ENCODE results near the gene WDSUB1. TPM values are rescaled to one million over a fixed set of nuclear protein-coding genes. Genes with fewer than 3 reads are reported as not detected.

Gene WDSUB1
- total RNA-seq, 4 donors from 2014 or later, result 4.3 to 9.3 (median 5.3) TPM

DNA sequence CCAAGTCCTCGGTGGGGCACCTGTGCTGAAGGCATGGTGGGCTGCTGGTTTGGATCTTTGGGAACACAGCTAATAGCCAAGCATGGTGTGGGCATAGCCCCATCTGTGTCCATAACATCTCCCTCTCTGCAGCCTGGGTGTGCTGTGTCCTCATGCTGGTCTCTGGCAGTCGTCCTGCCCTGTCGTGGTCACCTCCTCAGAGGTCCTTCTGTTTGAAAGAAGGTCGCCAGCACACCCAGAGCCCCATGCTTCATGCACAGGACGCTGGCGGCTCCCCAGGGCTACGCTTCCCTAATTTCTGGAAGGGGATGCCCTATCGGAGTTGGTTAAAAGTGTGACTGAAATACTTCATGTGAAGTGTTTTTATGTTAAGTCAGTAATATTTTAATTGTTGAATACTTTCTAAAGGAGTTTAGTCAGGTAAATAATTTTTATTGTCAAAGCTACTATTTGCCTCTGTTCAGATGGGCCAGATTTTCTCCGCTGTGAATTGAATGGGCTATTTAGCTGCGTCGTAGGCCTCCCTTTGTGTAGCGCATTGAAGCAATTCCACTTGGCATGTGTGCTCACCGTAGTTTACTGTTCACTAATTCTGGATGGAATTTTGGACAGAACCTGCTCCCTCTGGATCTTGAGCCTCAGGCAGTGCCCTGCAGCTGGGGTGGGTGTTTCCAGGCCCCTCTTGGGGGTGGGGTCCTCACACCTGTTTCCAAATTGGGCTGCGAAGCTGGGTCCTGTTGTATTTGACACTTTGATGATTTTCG, 81.9 kb downstream of the WDSUB1 start:
- no peak for ATAC-seq (ENCODE audit: low FRiP score)
- TF ChIP-seq CTCF (IDR thresholded peaks at IDR 0.05), result no peak
- no peak for DNase-seq (ENCODE audit: low spot score)

DNA sequence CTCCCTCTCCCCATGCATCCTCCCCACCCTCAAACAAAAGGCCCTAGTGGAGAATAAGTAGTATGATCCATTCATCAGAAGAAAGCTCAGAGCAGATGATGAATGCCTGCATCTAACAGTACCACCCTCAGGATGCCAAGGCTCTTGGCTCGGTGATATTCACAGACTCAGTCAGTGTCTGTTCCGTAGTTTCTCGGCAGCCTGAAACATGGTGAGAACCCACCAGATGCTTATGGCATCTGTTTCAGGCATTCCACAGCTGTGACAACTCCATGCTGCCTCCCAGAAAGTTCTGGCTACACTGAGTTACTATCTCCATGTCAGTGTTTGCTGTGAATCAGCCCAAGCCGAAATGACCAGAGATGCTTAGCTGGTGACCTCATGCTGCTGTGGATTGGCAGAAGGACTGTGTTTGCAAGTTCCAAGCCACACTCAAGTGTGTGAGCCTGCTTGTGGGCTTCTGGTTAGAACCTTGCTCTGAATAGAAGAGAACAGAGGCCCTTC, 83.9 kb downstream of the WDSUB1 start:
- TF ChIP-seq CTCF (IDR thresholded peaks at IDR 0.05), result no peak
- DNase-seq (ENCODE audit: low spot score), result no peak
- peak; percentile 46 for ATAC-seq (ENCODE audit: low FRiP score)

- no peak for ATAC-seq (ENCODE audit: low FRiP score)
- no peak for TF ChIP-seq CTCF (IDR thresholded peaks at IDR 0.05)
- DNase-seq (ENCODE audit: low spot score), result no peak
These were observed 85.0 kb downstream of the WDSUB1 start for GRCh38 chr2:159201360-159202063.

DNA sequence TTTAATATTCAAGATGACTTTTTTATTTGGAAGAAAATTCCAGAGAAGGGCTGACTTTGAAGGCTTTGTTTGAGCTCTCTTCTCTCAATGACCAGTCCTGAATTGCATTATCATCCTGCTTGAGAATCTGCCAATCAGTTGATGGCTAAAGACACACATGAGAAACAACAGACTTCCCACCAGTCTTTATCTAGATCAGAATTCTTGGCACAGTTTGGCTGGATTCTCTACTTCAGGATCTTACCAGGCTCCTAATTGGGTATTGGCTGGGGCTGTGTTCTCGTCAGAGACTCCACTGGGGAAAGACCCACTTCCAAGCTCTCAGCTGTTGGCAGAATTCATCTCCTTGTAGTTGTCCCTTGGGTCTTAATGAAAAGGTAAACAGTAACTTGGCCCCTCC, 86.0 kb downstream of the WDSUB1 start:
- DNase-seq (ENCODE audit: low spot score) (no peak), ATAC-seq (ENCODE audit: low FRiP score) (no peak)
- no peak for TF ChIP-seq CTCF (IDR thresholded peaks at IDR 0.05)

DNA sequence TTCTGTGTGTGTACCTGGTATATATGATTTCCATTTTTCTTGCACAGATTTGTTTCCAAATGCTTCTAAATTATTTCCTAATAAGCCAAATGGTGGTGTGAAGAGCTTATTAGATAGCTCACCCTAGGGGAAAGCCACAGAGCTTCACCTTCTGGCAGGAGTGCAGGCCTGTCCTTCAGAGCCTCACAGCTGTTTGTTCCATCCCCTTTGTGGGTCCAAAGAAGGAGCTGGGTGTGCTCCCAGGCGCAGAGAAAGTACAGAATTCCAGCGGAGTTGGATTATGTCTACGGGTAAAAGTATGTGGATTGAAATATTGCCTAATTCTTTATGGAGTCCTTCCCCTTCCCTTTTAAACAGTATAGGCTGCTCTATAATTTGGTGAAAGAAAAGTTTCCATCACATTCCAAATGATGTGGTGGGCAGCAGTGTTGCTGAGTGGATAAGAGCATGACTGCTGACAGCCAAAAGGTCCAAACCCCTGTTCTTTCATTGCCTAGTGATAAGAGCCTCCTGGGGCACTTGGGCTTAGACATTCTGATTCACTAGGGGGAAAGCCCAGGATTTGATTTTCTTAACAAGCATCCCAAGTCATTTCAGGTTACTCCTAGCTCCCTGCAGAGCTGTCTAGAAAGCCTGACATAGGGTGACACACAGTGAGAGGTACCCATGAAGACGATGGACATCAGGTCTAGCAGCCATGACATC, 86.6 kb downstream of the WDSUB1 start:
- no peak for ATAC-seq (ENCODE audit: low FRiP score)
- TF ChIP-seq CTCF (IDR thresholded peaks at IDR 0.05), result no peak
- DNase-seq (ENCODE audit: low spot score), result no peak

GRCh38 chr2:159199236-159199635, 87.3 kb downstream of the WDSUB1 start:
- no peak for DNase-seq (ENCODE audit: low spot score)
- no peak for ATAC-seq (ENCODE audit: low FRiP score)
- no peak for TF ChIP-seq CTCF (IDR thresholded peaks at IDR 0.05)
